ENCODE measurements around the gene ELAVL1.

- no peak for TF ChIP-seq EZH2 (optimal IDR thresholded peaks at IDR 0.05; ENCODE audit: low read depth, low read length)
- TF ChIP-seq, protein P1, sequence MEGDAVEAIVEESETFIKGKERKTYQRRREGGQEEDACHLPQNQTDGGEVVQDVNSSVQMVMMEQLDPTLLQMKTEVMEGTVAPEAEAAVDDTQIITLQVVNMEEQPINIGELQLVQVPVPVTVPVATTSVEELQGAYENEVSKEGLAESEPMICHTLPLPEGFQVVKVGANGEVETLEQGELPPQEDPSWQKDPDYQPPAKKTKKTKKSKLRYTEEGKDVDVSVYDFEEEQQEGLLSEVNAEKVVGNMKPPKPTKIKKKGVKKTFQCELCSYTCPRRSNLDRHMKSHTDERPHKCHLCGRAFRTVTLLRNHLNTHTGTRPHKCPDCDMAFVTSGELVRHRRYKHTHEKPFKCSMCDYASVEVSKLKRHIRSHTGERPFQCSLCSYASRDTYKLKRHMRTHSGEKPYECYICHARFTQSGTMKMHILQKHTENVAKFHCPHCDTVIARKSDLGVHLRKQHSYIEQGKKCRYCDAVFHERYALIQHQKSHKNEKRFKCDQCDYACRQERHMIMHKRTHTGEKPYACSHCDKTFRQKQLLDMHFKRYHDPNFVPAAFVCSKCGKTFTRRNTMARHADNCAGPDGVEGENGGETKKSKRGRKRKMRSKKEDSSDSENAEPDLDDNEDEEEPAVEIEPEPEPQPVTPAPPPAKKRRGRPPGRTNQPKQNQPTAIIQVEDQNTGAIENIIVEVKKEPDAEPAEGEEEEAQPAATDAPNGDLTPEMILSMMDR (IDR thresholded peaks at IDR 0.05; ENCODE audit: low read length) = no peak
Measured at GRCh38 chr19:8028951-8029491, 23.6 kb upstream of the ELAVL1 start.

All from MM.1S (cell line).